OCI-LY7 (cell line): ENCODE results near the gene ARRB1. TPM values are rescaled to one million over a fixed set of nuclear protein-coding genes. Genes with fewer than 3 reads are reported as not detected.

Experiments used
- BruUV-seq: library from RNA; stranded (reverse); fragments of 400-500 nt; replicated peaks from 2 replicates; lab custom pipeline; 2021; lab: Mats Ljungman, UMichigan
- CTCF ChIA-PET: fragments of 300-600 bp; sonication (Branson Sonifier 250); formaldehyde crosslinking; loops from one replicate; lab custom pipeline; 2022; ENCODE audit warnings: antibody characterized with exemption; ENCODE audit not compliant: unreplicated experiment; lab: Charles Lee
- POLR2A ChIA-PET: fragments of 300-600 bp; sonication (Branson Sonifier 250); formaldehyde crosslinking; loops from one replicate; lab custom pipeline; 2022; ENCODE audit warnings: antibody characterized with exemption; lab: Charles Lee
- DNase-seq: peaks from one replicate; pipeline ENCODE4 v3.0.0-alpha.2; 2015; ENCODE audit warnings: low spot score
- H2AFZ ChIP-seq: fragments of 200-600 bp; sonication (generic), shearing (Covaris generic); 2 replicates; pipeline ENCODE4 v1.6.1; 2014; ENCODE audit warnings: mild to moderate bottlenecking, antibody characterized with exemption, low read length, moderate library complexity
- H3K27ac ChIP-seq: fragments of 200-600 bp; sonication (generic); 2 replicates; pipeline ENCODE4 v1.5.1; 2014; ENCODE audit warnings: mixed run types, low read depth, mild to moderate bottlenecking, moderate library complexity, low read length, inconsistent platforms; ENCODE audit not compliant: poor library complexity, severe bottlenecking
- H3K36me3 ChIP-seq: fragments of 200-600 bp; sonication (generic); 2 replicates; pipeline ENCODE4 v1.6.1; 2014; ENCODE audit warnings: mild to moderate bottlenecking, antibody characterized with exemption, low read length, moderate library complexity, mixed read lengths; ENCODE audit not compliant: insufficient read depth
- H3K4me1 ChIP-seq: fragments of 200-600 bp; sonication (generic); 2 replicates; pipeline ENCODE4 v1.5.1; 2014; ENCODE audit warnings: mild to moderate bottlenecking, low read length; ENCODE audit not compliant: insufficient read depth, poor library complexity, severe bottlenecking
- H3K4me2 ChIP-seq: fragments of 200-600 bp; sonication (generic); 2 replicates; pipeline ENCODE4 v1.6.1; 2014; ENCODE audit warnings: mild to moderate bottlenecking, low read length
- H3K4me3 ChIP-seq: fragments of 200-600 bp; sonication (generic); 2 replicates; pipeline ENCODE4 v1.5.1; 2014; ENCODE audit warnings: mild to moderate bottlenecking, low read depth, low read length; ENCODE audit not compliant: poor library complexity, severe bottlenecking
- H3K79me2 ChIP-seq: fragments of 200-600 bp; sonication (generic); 2 replicates; pipeline ENCODE4 v1.6.1; 2016; ENCODE audit warnings: low read depth, mild to moderate bottlenecking, low read length, moderate library complexity, mixed read lengths; ENCODE audit not compliant: insufficient read depth
- H3K9me2 ChIP-seq: fragments of 200-600 bp; sonication (generic); 2 replicates; pipeline ENCODE4 v1.6.1; 2016; ENCODE audit warnings: mild to moderate bottlenecking, low read length, mixed read lengths; ENCODE audit not compliant: insufficient read depth
- H3K9me3 ChIP-seq: fragments of 200-600 bp; sonication (generic); 2 replicates; pipeline ENCODE4 v1.6.1; 2014; ENCODE audit warnings: mild to moderate bottlenecking, mixed run types, low read length, mixed read lengths
- H4K20me1 ChIP-seq: fragments of 200-600 bp; sonication (generic); 2 replicates; pipeline ENCODE4 v1.6.1; 2014; ENCODE audit warnings: mild to moderate bottlenecking, antibody characterized with exemption, low read length, moderate library complexity, mixed read lengths; ENCODE audit not compliant: insufficient read depth
- EZH2phosphoT487 ChIP-seq: fragments of 200-600 bp; sonication (generic); IDR thresholded peaks from 2 replicates; pipeline ENCODE4 v1.6.1; 2018; ENCODE audit warnings: low read depth, borderline replicate concordance, mild to moderate bottlenecking, mixed run types, antibody characterized with exemption, low read length, moderate library complexity, mixed read lengths
- intact Hi-C: fragments of 100-400 bp; cut with micrococcal nuclease; formaldehyde crosslinking; loops from one replicate; pipeline ENCODE4 v1.10.0; 2022; ENCODE audit not compliant: unreplicated experiment
- total RNA-seq, 2 experiments: library from RNA; depleted of rRNA in 1 of 2; stranded (reverse); fragments of >200 nt in 1 of 2; shearing (Covaris generic) in 1 of 2; gene quantifications; 2 replicates each; pipeline ENCODE4 v1.2.3, GENCODE V29; 2014 to 2022
- TF ChIP-seq, protein P1 (sequence below): fragments of 200-600 bp; sonication (generic); conservative IDR thresholded peaks from 2 replicates; pipeline ENCODE4 v1.5.1; 2014; ENCODE audit warnings: mild to moderate bottlenecking, antibody characterized with exemption, low read length, moderate library complexity, mixed read lengths

Gene ARRB1
- total RNA-seq, 2 experiments from 2014 or later, result not detected

DNA sequence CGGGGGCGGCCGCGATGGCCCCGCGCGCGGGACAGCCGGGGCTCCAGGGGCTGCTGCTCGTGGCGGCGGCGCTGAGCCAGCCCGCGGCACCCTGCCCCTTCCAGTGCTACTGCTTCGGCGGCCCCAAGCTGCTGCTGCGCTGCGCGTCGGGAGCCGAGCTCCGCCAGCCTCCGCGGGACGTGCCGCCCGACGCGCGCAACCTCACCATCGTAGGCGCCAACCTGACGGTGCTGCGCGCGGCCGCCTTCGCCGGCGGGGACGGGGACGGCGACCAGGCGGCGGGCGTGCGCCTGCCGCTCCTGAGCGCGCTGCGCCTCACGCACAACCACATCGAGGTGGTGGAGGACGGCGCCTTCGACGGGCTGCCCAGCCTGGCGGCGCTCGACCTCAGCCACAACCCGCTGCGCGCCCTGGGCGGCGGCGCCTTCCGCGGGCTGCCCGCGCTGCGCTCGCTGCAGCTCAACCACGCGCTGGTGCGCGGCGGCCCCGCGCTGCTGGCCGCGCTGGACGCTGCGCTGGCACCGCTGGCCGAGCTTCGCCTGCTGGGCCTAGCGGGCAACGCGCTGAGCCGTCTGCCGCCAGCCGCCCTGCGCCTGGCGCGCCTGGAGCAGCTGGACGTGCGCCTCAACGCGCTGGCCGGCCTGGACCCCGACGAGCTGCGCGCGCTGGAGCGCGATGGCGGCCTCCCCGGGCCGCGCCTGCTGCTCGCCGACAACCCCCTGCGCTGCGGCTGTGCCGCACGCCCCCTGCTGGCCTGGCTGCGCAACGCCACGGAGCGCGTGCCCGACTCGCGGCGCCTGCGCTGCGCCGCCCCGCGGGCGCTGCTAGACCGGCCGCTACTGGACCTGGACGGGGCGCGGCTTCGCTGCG, 110.2 kb downstream of the ARRB1 start:
- Histone ChIP-seq H3K79me2 (no peaks in the 10 kb centered on the region), H3K36me3 (no peaks in the 10 kb centered on the region), H3K4me3 (no peak overlapping the region), H3K4me2 (no peak overlapping the region), H3K9me3 (no peaks in the 10 kb centered on the region), H3K4me1 (no peaks in the 10 kb centered on the region), H4K20me1 (no peaks in the 10 kb centered on the region), H3K27ac (no peak overlapping the region), H3K9me2 (no peaks in the 10 kb centered on the region), H2AFZ (no peak overlapping the region)
- CTCF ChIA-PET, result no interaction called here
- POLR2A ChIA-PET, result no interaction called here
- peak; percentile 49 for DNase-seq
- TF ChIP-seq, protein P1, sequence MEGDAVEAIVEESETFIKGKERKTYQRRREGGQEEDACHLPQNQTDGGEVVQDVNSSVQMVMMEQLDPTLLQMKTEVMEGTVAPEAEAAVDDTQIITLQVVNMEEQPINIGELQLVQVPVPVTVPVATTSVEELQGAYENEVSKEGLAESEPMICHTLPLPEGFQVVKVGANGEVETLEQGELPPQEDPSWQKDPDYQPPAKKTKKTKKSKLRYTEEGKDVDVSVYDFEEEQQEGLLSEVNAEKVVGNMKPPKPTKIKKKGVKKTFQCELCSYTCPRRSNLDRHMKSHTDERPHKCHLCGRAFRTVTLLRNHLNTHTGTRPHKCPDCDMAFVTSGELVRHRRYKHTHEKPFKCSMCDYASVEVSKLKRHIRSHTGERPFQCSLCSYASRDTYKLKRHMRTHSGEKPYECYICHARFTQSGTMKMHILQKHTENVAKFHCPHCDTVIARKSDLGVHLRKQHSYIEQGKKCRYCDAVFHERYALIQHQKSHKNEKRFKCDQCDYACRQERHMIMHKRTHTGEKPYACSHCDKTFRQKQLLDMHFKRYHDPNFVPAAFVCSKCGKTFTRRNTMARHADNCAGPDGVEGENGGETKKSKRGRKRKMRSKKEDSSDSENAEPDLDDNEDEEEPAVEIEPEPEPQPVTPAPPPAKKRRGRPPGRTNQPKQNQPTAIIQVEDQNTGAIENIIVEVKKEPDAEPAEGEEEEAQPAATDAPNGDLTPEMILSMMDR, result peak; percentile 58
- TF ChIP-seq EZH2phosphoT487, result no peak
- intact Hi-C loops, result no loop called here
- no TSS peak for BruUV-seq

- H3K79me2 ChIP-seq, result no peaks in the 10 kb centered on the region
- intact Hi-C loops, result no loop called here
- no peak for TF ChIP-seq EZH2phosphoT487
- TF ChIP-seq, protein P1, result no peak
- CTCF ChIA-PET, result no interaction called here
- no peaks in the 10 kb centered on the region for H3K36me3 ChIP-seq
- no peaks in the 10 kb centered on the region for H3K9me2 ChIP-seq
- no peaks in the 10 kb centered on the region for H3K4me1 ChIP-seq
- no peak within 1 kb of the TSS for H3K27ac ChIP-seq
- no peak for DNase-seq
- POLR2A ChIA-PET, result interaction anchor here (0.7 kb wide), 1 partner anchor 240 kb away, joined by 3 read pairs; no protein-coding TSS in a partner anchor
- no peak within 1 kb of the TSS for H3K4me3 ChIP-seq
- BruUV-seq, result no TSS peak
- H3K4me2 ChIP-seq, result no peak within 1 kb of the TSS
- H3K9me3 ChIP-seq, result no peaks in the 10 kb centered on the region
- H4K20me1 ChIP-seq, result no peaks in the 10 kb centered on the region
- no peak within 1 kb of the TSS for H2AFZ ChIP-seq
These were observed 111.0 kb downstream of the ARRB1 start, which contains the start of gene TPBGL for GRCh38 chr11:75240311-75241035. TPBGL (plus strand) TSS chr11:75240774; CDS start chr11:75241050, 276 bp downstream.
